Measurements from ENCODE around the gene HIVEP3. TPM values are rescaled to one million over a fixed set of nuclear protein-coding genes. Genes with fewer than 3 reads are reported as not detected.
"Not testable (repeated sequence)": the region's sequence is repeated elsewhere in the genome, so short reads cannot be mapped to it uniquely, and the experiment has no call there.

The HIVEP3 gene
- total RNA-seq, 2 experiments from 2014 or later: 25.3 to 26.2 TPM

GRCh38 chr1:41562328-41562727 is 356.4 kb downstream of the HIVEP3 start:
- Mint-ChIP-seq H3K27ac (no peak overlapping the region), H3K4me1 (ENCODE audit: low read depth) (peaks cover 9% of the 10 kb centered on the region), H3K9me3 (no peaks in the 10 kb centered on the region), H3K4me3 (no peak overlapping the region), H3K27me3 (no peaks in the 10 kb centered on the region), H3K36me3 (peaks cover 57% of the 10 kb centered on the region)
- no peak for DNase-seq
- POLR2A ChIA-PET: no interaction called here
- intact Hi-C loops (cut with micrococcal nuclease): no loop called here
- CTCF ChIA-PET: no interaction called here

DNA sequence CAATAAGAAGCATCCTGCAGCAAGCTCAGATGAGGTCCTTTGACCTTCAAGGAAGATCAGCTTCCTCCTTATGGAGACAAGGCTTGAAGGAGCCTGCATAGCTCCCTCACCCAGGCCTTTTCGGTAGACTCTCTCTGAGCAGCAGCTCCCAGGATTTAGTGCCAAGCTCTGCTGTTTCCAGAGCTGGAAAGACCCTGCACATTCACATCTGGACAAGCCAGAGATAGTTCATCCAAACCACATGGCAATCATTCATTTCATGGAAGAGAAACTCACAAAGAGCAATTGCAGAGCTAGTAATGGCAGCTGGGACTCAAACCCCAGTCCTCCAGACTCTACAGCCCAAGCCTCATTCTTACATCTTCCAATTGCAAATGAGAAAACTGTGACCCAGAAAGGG is 357.8 kb downstream of the HIVEP3 start:
- ChIA-PET POLR2A (no interaction called here), CTCF (interaction anchor here (1.2 to 1.5 kb wide), 2 partner anchors 45 to 47 kb away, joined by 3 to 4 read pairs; no protein-coding TSS in a partner anchor)
- DNase-seq: no peak
- no peak overlapping the region for H3K4me3 Mint-ChIP-seq
- intact Hi-C loops (cut with micrococcal nuclease): no loop called here
- H3K27ac Mint-ChIP-seq: peak overlapping the region; percentile 6
- no peaks in the 10 kb centered on the region for H3K27me3 Mint-ChIP-seq
- H3K4me1 Mint-ChIP-seq (ENCODE audit: low read depth): peaks cover 9% of the 10 kb centered on the region
- peaks cover 61% of the 10 kb centered on the region for H3K36me3 Mint-ChIP-seq
- H3K9me3 Mint-ChIP-seq: no peaks in the 10 kb centered on the region

DNA sequence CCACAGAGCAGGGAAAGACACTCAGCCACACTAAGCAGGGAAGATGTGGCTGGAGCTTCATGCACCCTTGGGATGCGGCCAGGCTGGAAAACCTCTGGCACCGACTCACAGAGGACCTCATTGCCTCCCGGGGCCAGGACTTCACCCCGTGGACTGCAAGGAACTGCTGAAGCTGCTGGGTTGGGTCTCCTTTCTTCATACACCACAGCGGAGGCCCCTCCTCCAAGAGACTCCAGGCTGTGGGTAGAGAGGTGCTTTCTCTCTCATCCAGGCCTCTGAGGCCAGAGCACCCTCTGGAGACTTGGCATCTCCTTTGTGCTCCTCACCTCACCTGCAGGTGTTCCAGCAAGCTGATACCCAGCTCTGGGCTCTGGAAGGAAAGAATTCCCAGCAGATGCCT is 358.2 kb downstream of the HIVEP3 start:
- no peaks in the 10 kb centered on the region for H3K27me3 Mint-ChIP-seq
- peaks cover 9% of the 10 kb centered on the region for H3K4me1 Mint-ChIP-seq (ENCODE audit: low read depth)
- ChIA-PET POLR2A (no interaction called here), CTCF (interaction anchor here (1.5 kb wide), 1 partner anchor 45 kb away, joined by 4 read pairs; no protein-coding TSS in a partner anchor)
- intact Hi-C loops (cut with micrococcal nuclease): no loop called here
- DNase-seq: no peak
- H3K9me3 Mint-ChIP-seq: peaks cover 3% of the 10 kb centered on the region
- no peak overlapping the region for H3K4me3 Mint-ChIP-seq
- H3K36me3 Mint-ChIP-seq: peaks cover 63% of the 10 kb centered on the region
- H3K27ac Mint-ChIP-seq: no peak overlapping the region

DNA sequence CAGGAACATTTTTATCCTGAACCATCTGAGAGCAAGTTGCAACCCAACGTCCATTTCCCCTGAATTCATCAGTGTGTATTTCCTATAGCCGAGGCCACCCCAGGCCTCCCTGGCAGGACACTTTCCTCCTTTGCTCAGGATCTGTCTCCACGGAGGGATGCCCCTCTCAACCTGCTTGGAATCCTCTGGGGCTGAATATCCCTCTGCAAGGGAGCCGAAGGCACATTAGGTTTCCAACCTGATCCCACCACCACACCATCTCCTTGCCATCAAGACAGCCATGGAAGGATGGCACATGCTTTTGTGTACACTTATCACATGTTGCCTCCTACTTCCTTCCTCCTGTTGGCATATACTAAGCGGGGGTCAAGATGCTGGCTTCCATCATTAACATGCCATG is 359.4 kb downstream of the HIVEP3 start:
- Mint-ChIP-seq H3K4me3 (no peak overlapping the region), H3K27me3 (no peaks in the 10 kb centered on the region), H3K27ac (no peak overlapping the region), H3K36me3 (peaks cover 63% of the 10 kb centered on the region), H3K9me3 (peaks cover 3% of the 10 kb centered on the region), H3K4me1 (ENCODE audit: low read depth) (peaks cover 9% of the 10 kb centered on the region)
- POLR2A ChIA-PET: no interaction called here
- DNase-seq: no peak
- intact Hi-C loops (cut with micrococcal nuclease): no loop called here
- CTCF ChIA-PET: no interaction called here

GRCh38 chr1:41558761-41559171 is 360.0 kb downstream of the HIVEP3 start:
- CTCF ChIA-PET: interaction anchor here (1.1 kb wide), 1 partner anchor 15 kb away, joined by 5 read pairs; no protein-coding TSS in a partner anchor
- H3K36me3 Mint-ChIP-seq: peaks cover 65% of the 10 kb centered on the region

GRCh38 chr1:41557751-41558455 is 360.8 kb downstream of the HIVEP3 start:
- peak; percentile 4 for DNase-seq
- no peaks in the 10 kb centered on the region for H3K27me3 Mint-ChIP-seq
- POLR2A ChIA-PET: no interaction called here
- CTCF ChIA-PET: interaction anchor here (1.1 kb wide), 1 partner anchor 16 kb away, joined by 5 read pairs; no protein-coding TSS in a partner anchor
- H3K9me3 Mint-ChIP-seq: peaks cover 15% of the 10 kb centered on the region
- H3K36me3 Mint-ChIP-seq: peaks cover 70% of the 10 kb centered on the region
- H3K4me3 Mint-ChIP-seq: no peak overlapping the region
- H3K27ac Mint-ChIP-seq: no peak overlapping the region
- intact Hi-C loops (cut with micrococcal nuclease): no loop called here
- no peaks in the 10 kb centered on the region for H3K4me1 Mint-ChIP-seq (ENCODE audit: low read depth)

More at GRCh38 chr1:41558761-41559171, 360.0 kb downstream of the HIVEP3 start:
- DNase-seq: peak; percentile 4
- Mint-ChIP-seq H3K27me3 (no peaks in the 10 kb centered on the region), H3K9me3 (peaks cover 8% of the 10 kb centered on the region), H3K4me1 (ENCODE audit: low read depth) (peaks cover 4% of the 10 kb centered on the region), H3K27ac (no peak overlapping the region), H3K4me3 (no peak overlapping the region)
- intact Hi-C loops (cut with micrococcal nuclease): no loop called here
- POLR2A ChIA-PET: no interaction called here

GRCh38 chr1:41554746-41555145 is 364.0 kb downstream of the HIVEP3 start:
- peaks cover 65% of the 10 kb centered on the region for H3K36me3 Mint-ChIP-seq

GRCh38 chr1:41547781-41548560 is 370.8 kb downstream of the HIVEP3 start:
- intact Hi-C loops (cut with micrococcal nuclease): no loop called here
- no peak overlapping the region for H3K27ac Mint-ChIP-seq
- ChIA-PET POLR2A (no interaction called here), CTCF (no interaction called here)
- H3K9me3 Mint-ChIP-seq: peaks cover 11% of the 10 kb centered on the region
- H3K36me3 Mint-ChIP-seq: peaks cover 34% of the 10 kb centered on the region
- DNase-seq: no peak
- no peaks in the 10 kb centered on the region for H3K4me1 Mint-ChIP-seq (ENCODE audit: low read depth)
- no peaks in the 10 kb centered on the region for H3K27me3 Mint-ChIP-seq
- H3K4me3 Mint-ChIP-seq: no peak overlapping the region

More at GRCh38 chr1:41554746-41555145, 364.0 kb downstream of the HIVEP3 start:
- DNase-seq; CTCF ChIA-PET; H3K4me1 Mint-ChIP-seq (ENCODE audit: low read depth); intact Hi-C loops (cut with micrococcal nuclease); H3K4me3 Mint-ChIP-seq; H3K27me3 Mint-ChIP-seq; H3K27ac Mint-ChIP-seq; POLR2A ChIA-PET: not testable (repeated sequence)
- H3K9me3 Mint-ChIP-seq: peaks cover 25% of the 10 kb centered on the region

DNA sequence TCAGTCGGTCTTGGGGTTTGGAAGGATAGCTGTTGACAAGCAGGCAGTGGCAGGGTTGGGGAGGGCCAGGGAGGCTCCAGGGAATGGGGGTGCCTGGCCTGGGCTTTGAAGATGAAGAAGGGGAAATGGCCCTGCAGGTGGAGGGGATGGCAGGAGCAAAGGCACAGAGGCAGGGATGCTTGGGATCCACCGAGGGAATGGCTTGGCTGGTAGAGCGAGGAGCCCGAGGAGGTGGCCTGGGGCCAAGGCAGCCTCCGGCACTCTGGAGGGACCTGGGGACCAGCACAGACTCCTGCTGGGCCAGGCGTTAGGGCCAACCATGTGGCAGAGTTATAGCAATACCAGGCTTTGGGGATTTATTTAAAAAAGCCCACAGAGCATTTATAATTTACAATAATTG is 371.4 kb downstream of the HIVEP3 start:
- H3K27me3 Mint-ChIP-seq: no peaks in the 10 kb centered on the region
- ChIA-PET POLR2A (no interaction called here), CTCF (no interaction called here)
- H3K9me3 Mint-ChIP-seq: peaks cover 6% of the 10 kb centered on the region
- peaks cover 2% of the 10 kb centered on the region for H3K4me1 Mint-ChIP-seq (ENCODE audit: low read depth)
- H3K27ac Mint-ChIP-seq: peak overlapping the region; percentile 47
- intact Hi-C loops (cut with micrococcal nuclease): no loop called here
- no peak overlapping the region for H3K4me3 Mint-ChIP-seq
- peaks cover 30% of the 10 kb centered on the region for H3K36me3 Mint-ChIP-seq
- DNase-seq: no peak

GRCh38 chr1:41546833-41547135 is 371.9 kb downstream of the HIVEP3 start:
- peaks cover 31% of the 10 kb centered on the region for H3K36me3 Mint-ChIP-seq
- H3K4me1 Mint-ChIP-seq (ENCODE audit: low read depth): peaks cover 3% of the 10 kb centered on the region
- H3K9me3 Mint-ChIP-seq: peaks cover 6% of the 10 kb centered on the region
- intact Hi-C loops (cut with micrococcal nuclease): no loop called here
- ChIA-PET POLR2A (no interaction called here), CTCF (no interaction called here)
- no peak overlapping the region for H3K27ac Mint-ChIP-seq
- no peaks in the 10 kb centered on the region for H3K27me3 Mint-ChIP-seq
- no peak overlapping the region for H3K4me3 Mint-ChIP-seq
- DNase-seq: no peak

DNA sequence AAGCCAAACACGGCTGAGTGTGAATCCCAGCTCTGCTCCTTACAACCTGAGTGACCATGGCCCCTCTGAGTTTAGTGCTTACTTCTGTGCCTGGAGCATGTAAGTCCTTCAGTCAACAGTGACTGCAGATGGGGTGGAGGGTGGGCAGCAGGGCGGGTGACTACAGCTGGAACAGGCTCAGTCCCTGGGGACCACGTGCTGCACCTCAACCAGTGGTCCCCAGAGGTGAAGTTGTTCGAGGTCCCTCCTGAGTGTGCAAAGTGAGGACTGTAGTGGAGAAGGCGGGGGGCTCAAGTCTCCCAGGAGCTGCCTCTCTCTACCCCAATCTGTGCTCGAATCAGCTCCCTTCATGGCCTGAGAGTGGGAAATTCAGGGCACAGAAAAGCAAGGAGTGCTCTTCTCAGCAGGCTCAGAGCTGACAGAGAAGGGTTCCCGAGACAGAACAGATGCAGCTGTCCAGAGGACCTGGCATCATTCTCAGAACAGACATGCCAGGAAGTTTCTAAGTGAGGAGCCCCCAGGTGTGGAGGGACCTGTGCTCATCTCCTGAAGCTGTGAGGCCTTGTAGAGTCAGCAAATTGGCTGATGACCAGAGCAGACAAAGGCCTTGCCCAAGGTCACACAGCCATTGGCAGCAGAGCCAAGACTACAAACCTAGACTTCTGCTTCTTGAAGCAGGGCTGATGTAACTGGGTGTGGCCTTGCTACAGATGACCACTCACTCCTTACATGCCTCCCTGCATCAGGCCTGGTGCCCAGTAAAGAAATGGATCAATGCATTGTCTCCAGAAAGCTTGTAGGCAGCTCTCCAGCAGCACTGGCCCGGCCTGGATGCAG is 372.5 kb downstream of the HIVEP3 start:
- H3K27ac Mint-ChIP-seq: no peak overlapping the region
- H3K4me3 Mint-ChIP-seq: no peak overlapping the region
- ChIA-PET CTCF (interaction anchor here (1.0 kb wide), 1 partner anchor 627 kb away, joined by 3 read pairs; no protein-coding TSS in a partner anchor), POLR2A (no interaction called here)
- H3K4me1 Mint-ChIP-seq (ENCODE audit: low read depth): peaks cover 6% of the 10 kb centered on the region
- peaks cover 6% of the 10 kb centered on the region for H3K9me3 Mint-ChIP-seq
- H3K36me3 Mint-ChIP-seq: peaks cover 33% of the 10 kb centered on the region
- H3K27me3 Mint-ChIP-seq: no peaks in the 10 kb centered on the region
- intact Hi-C loops (cut with micrococcal nuclease): no loop called here
- DNase-seq: no peak

- ChIA-PET CTCF (no interaction called here), POLR2A (no interaction called here)
- Mint-ChIP-seq H3K36me3 (peaks cover 25% of the 10 kb centered on the region), H3K27me3 (no peaks in the 10 kb centered on the region), H3K4me1 (ENCODE audit: low read depth) (peaks cover 6% of the 10 kb centered on the region), H3K9me3 (no peaks in the 10 kb centered on the region), H3K4me3 (no peak overlapping the region), H3K27ac (no peak overlapping the region)
- intact Hi-C loops (cut with micrococcal nuclease): no loop called here
- no peak for DNase-seq
Observed at GRCh38 chr1:41542196-41542930, 376.4 kb downstream of the HIVEP3 start.

Measured in activated CD4-positive, alpha-beta memory T cell treated with anti-CD3 and anti-CD28 coated beads for 36 hours (primary cell).